ENCODE results near the gene USP35.

USP35 gene

GRCh38 chr11:78212586-78213371 lies 24.1 kb downstream of the USP35 start:
- Histone ChIP-seq H3K27ac (ENCODE audit: low read length) (no peak overlapping the region), H3K36me3 (ENCODE audit: control insufficient read depth in 1 of 2, insufficient read depth in 2 of 2, low read length in 2 of 2) (peaks cover 32 to 53% of the 10 kb centered on the region in 2 donors), H3K4me3 (ENCODE audit: low read depth in 1 of 2, low read length in 2 of 2) (no peak overlapping the region), H3K9me3 (ENCODE audit: control insufficient read depth in 1 of 2, low read length in 2 of 2) (no peaks in the 10 kb centered on the region), H3K4me1 (ENCODE audit: control insufficient read depth in 1 of 2, insufficient read depth in 2 of 2, low read length in 2 of 2) (no peaks in the 10 kb centered on the region), H3K27me3 (ENCODE audit: low read depth, low read length) (no peaks in the 10 kb centered on the region)

DNA sequence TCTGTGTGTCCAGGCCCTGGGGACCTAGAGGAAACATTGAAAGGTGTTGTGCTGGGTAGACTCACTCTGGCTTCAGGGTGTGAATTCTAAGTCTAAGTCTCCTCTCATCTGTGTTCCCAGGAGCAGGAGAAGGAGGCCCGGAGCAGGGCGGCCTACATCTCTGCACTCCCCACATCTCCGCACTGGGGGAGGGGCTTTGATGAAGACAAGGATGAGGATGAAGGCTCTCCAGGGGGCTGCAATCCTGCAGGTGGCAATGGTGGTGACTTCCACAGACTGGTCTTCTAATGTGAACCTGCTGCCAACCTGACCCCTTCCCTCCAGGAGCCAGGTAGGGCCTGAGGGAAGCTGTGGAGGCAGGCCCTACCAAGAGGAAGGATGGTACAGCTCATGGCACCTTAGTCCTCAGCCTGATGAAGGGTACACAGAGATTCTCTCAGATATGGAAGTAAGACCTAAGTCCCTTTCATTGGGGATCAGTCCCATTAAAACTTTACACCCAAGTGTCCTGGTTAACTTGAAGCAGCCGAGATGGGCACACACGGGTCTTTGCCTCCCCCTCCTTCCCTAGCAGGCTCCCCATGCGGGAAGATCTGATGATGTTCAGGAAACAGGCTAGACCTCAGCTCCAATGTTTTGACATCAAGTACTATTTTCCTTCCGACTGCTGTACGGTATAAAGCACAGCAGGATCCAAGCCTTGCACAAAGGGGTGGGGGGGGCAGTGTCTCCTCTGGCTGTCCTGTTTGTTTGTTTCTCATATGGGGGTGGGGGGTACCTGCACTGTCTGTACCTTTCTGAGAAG lies 25.0 kb downstream of the USP35 start:
- Histone ChIP-seq H3K4me1 (ENCODE audit: control insufficient read depth in 1 of 2, insufficient read depth in 2 of 2, low read length in 2 of 2) (no peaks in the 10 kb centered on the region), H3K27me3 (ENCODE audit: low read depth, low read length) (no peaks in the 10 kb centered on the region), H3K36me3 (ENCODE audit: control insufficient read depth in 1 of 2, insufficient read depth in 2 of 2, low read length in 2 of 2) (peaks cover 37 to 63% of the 10 kb centered on the region in 2 donors), H3K9me3 (ENCODE audit: control insufficient read depth in 1 of 2, low read length in 2 of 2) (no peaks in the 10 kb centered on the region), H3K4me3 (ENCODE audit: low read depth in 1 of 2, low read length in 2 of 2) (no peak overlapping the region), H3K27ac (ENCODE audit: low read length) (no peak overlapping the region)

DNA sequence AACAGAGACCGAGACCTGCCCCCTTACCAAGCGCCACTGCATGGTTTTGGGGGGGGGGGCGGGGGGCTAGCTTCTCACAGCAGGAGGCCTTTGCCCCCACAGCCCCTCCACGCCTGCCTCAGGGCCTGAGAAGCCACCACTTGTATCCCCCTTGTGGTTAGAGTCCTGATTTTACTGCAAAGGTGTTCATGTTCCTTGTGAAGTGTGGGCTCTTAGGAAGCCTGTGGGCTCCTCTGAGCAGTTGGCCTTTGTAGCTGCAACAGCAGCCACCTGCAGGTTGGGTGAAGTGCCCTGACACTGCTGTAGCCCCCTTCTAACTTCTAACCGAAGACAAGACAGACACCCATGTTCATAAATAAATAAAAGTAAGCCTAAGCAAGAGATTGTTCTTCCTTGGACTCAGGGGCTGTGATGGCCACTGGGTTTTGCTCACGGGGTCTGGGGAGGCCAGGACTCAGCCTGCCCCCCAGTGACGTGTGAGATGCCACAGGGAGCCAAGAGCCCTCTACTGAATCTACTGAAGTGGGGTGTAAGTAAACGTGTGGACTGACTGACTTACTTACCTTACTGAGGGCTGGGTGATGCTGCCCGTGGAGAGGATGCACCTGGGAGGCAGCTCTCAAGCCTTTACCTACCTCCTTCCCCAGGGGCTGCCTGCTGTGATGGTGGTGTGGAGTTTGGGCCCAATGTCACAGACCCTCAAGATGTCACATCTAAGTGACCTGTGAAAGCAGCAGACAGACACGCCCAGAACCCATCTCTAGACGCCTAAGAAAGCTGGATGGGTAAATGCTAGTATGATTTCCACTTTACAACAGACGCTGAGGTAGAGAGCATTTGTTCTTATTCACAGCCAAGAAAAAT lies 25.8 kb downstream of the USP35 start:
- no peak overlapping the region for H3K4me3 ChIP-seq (ENCODE audit: low read depth in 1 of 2, low read length in 2 of 2)
- H3K4me1 ChIP-seq (ENCODE audit: control insufficient read depth in 1 of 2, insufficient read depth in 2 of 2, low read length in 2 of 2), result no peaks in the 10 kb centered on the region
- no peaks in the 10 kb centered on the region for H3K27me3 ChIP-seq (ENCODE audit: low read depth, low read length)
- H3K9me3 ChIP-seq (ENCODE audit: control insufficient read depth in 1 of 2, low read length in 2 of 2), result no peaks in the 10 kb centered on the region
- H3K36me3 ChIP-seq (ENCODE audit: control insufficient read depth in 1 of 2, insufficient read depth in 2 of 2, low read length in 2 of 2), result peaks cover 44 to 63% of the 10 kb centered on the region in 2 donors
- H3K27ac ChIP-seq (ENCODE audit: low read length), result no peak overlapping the region

- no peaks in the 10 kb centered on the region for H3K4me1 ChIP-seq (ENCODE audit: control insufficient read depth in 1 of 2, insufficient read depth in 2 of 2, low read length in 2 of 2)
- H3K27me3 ChIP-seq (ENCODE audit: low read depth, low read length), result no peaks in the 10 kb centered on the region
- no peak overlapping the region for H3K4me3 ChIP-seq (ENCODE audit: low read depth in 1 of 2, low read length in 2 of 2)
- no peak overlapping the region for H3K27ac ChIP-seq (ENCODE audit: low read length)
- H3K36me3 ChIP-seq (ENCODE audit: control insufficient read depth in 1 of 2, insufficient read depth in 2 of 2, low read length in 2 of 2), result peaks cover 50 to 65% of the 10 kb centered on the region in 2 donors
- H3K9me3 ChIP-seq (ENCODE audit: control insufficient read depth in 1 of 2, low read length in 2 of 2), result no peaks in the 10 kb centered on the region
These were observed 27.3 kb downstream of the USP35 start for GRCh38 chr11:78216021-78216420.

- Histone ChIP-seq H3K27me3 (ENCODE audit: low read depth, low read length) (no peaks in the 10 kb centered on the region), H3K27ac (ENCODE audit: low read length) (no peak overlapping the region), H3K36me3 (ENCODE audit: control insufficient read depth in 1 of 2, insufficient read depth in 2 of 2, low read length in 2 of 2) (peaks cover 56 to 72% of the 10 kb centered on the region in 2 donors)
These were observed 28.0 kb downstream of the USP35 start for GRCh38 chr11:78216571-78217287.

DNA sequence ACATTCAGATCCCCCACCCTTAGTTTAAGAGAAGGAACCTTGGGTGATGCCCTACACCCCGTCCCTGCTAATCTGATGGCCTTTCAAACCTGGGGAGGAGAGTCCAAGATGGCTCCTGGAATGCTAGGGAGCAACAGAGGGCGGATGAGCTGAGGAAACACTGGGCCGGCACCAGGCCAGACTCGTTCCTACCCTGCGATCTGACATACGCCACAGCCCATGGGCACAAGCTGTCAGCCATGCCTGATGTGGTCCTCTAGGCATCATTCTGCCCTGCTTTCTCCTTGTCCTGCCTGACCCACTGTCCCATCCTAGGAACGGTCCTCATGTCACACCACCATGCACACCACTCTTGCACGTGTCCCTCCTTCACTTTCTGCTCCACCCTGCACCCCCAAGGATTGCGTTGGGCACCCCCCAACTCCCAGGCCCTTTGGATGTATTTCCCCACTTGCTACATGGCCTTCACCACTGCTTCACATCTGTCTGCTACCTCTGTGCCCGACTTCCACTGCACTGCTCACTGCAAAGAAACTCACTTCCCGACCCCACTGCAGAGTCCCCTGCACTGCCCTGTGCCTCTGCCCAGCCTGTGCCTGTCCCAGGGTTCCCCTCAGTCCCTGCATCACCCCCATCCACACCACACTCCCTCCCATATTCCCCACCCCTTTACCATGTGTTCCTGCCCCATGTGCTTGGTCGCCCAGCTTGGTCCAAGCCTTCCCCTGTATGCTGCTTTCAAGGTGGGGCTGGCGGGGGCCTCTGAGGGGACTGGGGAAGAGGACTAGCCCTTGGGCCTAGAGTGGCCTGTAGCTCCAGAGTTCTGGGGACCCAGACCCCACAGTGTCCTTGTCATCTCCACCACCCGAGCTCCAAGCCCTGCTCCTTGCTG lies 29.2 kb downstream of the USP35 start:
- peaks cover 63 to 79% of the 10 kb centered on the region in 2 donors for H3K36me3 ChIP-seq (ENCODE audit: control insufficient read depth in 1 of 2, insufficient read depth in 2 of 2, low read length in 2 of 2)
- no peaks in the 10 kb centered on the region for H3K9me3 ChIP-seq (ENCODE audit: control insufficient read depth in 1 of 2, low read length in 2 of 2)
- no peaks in the 10 kb centered on the region for H3K4me1 ChIP-seq (ENCODE audit: control insufficient read depth in 1 of 2, insufficient read depth in 2 of 2, low read length in 2 of 2)
- H3K4me3 ChIP-seq (ENCODE audit: low read depth in 1 of 2, low read length in 2 of 2), result no peak overlapping the region
- no peak overlapping the region for H3K27ac ChIP-seq (ENCODE audit: low read length)
- no peaks in the 10 kb centered on the region for H3K27me3 ChIP-seq (ENCODE audit: low read depth, low read length)

More at GRCh38 chr11:78216571-78217287, 28.0 kb downstream of the USP35 start:
- no peak overlapping the region for H3K4me3 ChIP-seq (ENCODE audit: low read depth in 1 of 2, low read length in 2 of 2)
- H3K9me3 ChIP-seq (ENCODE audit: control insufficient read depth in 1 of 2, low read length in 2 of 2), result no peaks in the 10 kb centered on the region
- no peaks in the 10 kb centered on the region for H3K4me1 ChIP-seq (ENCODE audit: control insufficient read depth in 1 of 2, insufficient read depth in 2 of 2, low read length in 2 of 2)

DNA sequence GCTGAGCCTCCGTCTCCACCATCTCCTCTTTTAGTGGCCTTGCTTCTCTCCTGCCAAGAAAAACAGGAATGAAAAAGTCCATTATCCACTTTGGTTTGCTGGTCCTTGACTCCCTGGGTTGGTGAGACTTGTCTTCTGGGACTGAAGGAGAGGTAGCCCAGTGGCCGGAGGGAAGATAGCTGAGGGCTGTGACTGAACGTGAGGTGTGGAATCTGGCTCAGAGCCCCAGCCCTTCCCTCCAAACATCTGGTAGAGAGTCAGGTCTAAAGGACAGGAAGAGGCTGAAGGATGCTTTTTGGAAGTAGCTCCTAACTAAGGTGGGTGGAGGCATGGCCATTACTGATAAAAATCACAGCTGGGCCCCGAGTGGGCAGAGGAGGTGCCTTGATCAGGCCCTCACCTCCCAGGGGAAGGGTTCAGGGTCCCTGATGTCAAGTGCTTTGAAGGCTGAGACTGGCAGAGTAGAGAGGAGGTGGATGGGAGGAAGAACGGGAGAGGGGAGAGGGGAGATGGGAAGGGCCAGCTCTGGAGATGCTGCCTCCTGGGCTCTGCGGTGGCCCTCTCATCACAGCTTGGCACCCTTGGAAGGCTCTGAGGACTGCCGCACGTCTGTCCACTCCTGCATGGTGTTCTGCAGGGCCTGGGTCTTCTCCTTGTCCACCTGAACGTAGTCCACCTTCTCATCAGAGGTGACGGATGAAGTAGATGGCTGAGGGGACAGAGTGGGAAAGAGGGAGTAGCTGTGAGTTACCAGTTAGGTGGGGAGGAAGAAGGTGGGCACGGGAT lies 30.2 kb downstream of the USP35 start:
- Histone ChIP-seq H3K36me3 (ENCODE audit: control insufficient read depth in 1 of 2, insufficient read depth in 2 of 2, low read length in 2 of 2) (peaks cover 70 to 88% of the 10 kb centered on the region in 2 donors), H3K27me3 (ENCODE audit: low read depth, low read length) (no peaks in the 10 kb centered on the region), H3K4me3 (ENCODE audit: low read depth in 1 of 2, low read length in 2 of 2) (no peak overlapping the region), H3K27ac (ENCODE audit: low read length) (no peak overlapping the region), H3K4me1 (ENCODE audit: control insufficient read depth in 1 of 2, insufficient read depth in 2 of 2, low read length in 2 of 2) (no peaks in the 10 kb centered on the region), H3K9me3 (ENCODE audit: control insufficient read depth in 1 of 2, low read length in 2 of 2) (no peaks in the 10 kb centered on the region)

DNA sequence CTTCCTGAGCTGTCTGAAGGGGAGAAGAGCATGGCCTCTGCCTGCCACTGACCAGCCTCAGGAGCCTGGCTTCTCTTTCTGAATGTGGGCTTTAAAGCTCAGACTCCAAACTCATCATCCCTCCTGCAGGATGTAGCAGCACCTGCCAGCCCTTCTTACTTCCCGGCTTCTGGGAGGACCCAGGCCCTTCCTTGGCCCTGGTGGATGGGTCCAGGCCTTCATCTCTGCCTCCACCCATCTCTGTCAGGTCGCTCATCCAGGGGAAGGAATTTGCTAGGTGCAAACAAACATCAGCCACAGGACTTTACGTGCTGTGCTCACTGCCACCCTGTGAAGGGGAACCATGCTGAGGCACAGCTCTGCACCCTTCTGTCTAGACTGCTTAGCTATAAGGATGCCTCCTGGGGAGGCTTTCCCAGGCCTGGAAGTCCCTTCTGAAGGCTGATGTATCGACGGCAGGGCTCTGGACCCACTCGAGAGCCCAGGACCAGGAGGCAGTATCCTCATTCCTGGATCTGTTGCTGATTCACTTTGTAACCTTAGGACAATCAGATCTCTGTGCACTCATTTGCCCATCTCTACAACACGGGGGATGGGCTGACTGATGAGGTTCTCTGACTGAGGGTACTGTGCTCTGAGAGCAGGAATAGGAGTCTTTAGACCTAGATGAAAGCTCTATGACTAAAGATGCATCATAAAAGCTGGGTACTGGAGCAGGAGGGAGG lies 30.9 kb downstream of the USP35 start:
- Histone ChIP-seq H3K36me3 (ENCODE audit: control insufficient read depth in 1 of 2, insufficient read depth in 2 of 2, low read length in 2 of 2) (peaks cover 73 to 91% of the 10 kb centered on the region in 2 donors), H3K4me1 (ENCODE audit: control insufficient read depth in 1 of 2, insufficient read depth in 2 of 2, low read length in 2 of 2) (no peaks in the 10 kb centered on the region), H3K4me3 (ENCODE audit: low read depth in 1 of 2, low read length in 2 of 2) (no peak overlapping the region), H3K27me3 (ENCODE audit: low read depth, low read length) (no peaks in the 10 kb centered on the region), H3K27ac (ENCODE audit: low read length) (no peak overlapping the region), H3K9me3 (ENCODE audit: control insufficient read depth in 1 of 2, low read length in 2 of 2) (no peaks in the 10 kb centered on the region)
